ACC112 (cell line): Measurements from ENCODE around the gene CA11.

Experiments used
- H2AFZ ChIP-seq: fragments of 200-600 bp; sonication (generic); one replicate; pipeline ENCODE4 v1.6.0; 2017; ENCODE audit warnings: antibody characterized with exemption, low read length; ENCODE audit not compliant: unreplicated experiment
- H3K27ac ChIP-seq: fragments of 200-600 bp; sonication (generic); 2 replicates; pipeline ENCODE4 v1.5.1; 2014; ENCODE audit warnings: low read depth, mild to moderate bottlenecking, antibody characterized with exemption, low read length, moderate library complexity
- H3K27me3 ChIP-seq: fragments of 200-600 bp; sonication (generic); 2 replicates; pipeline ENCODE4 v1.6.1; 2014; ENCODE audit warnings: mild to moderate bottlenecking, antibody characterized with exemption, low read length, moderate library complexity, mixed read lengths; ENCODE audit not compliant: insufficient read depth
- H3K36me3 ChIP-seq: fragments of 200-600 bp; sonication (generic); 2 replicates; pipeline ENCODE4 v1.6.1; 2016; ENCODE audit warnings: mild to moderate bottlenecking, antibody characterized with exemption, low read length, moderate library complexity, mixed read lengths; ENCODE audit not compliant: insufficient read depth
- H3K4me1 ChIP-seq: fragments of 200-600 bp; sonication (generic); one replicate; pipeline ENCODE4 v1.6.1; 2016; ENCODE audit warnings: low read length, mixed read lengths; ENCODE audit not compliant: insufficient read depth, unreplicated experiment, control insufficient read depth
- H3K4me3 ChIP-seq: fragments of 200-600 bp; sonication (generic); 2 replicates; pipeline ENCODE4 v1.5.1; 2014; ENCODE audit warnings: mild to moderate bottlenecking, low read depth, low read length
- H3K79me2 ChIP-seq: fragments of 200-600 bp; sonication (generic); one replicate; pipeline ENCODE4 v1.6.0; 2016; ENCODE audit warnings: low read length; ENCODE audit not compliant: control insufficient read depth, unreplicated experiment, insufficient read depth

The CA11 gene

DNA sequence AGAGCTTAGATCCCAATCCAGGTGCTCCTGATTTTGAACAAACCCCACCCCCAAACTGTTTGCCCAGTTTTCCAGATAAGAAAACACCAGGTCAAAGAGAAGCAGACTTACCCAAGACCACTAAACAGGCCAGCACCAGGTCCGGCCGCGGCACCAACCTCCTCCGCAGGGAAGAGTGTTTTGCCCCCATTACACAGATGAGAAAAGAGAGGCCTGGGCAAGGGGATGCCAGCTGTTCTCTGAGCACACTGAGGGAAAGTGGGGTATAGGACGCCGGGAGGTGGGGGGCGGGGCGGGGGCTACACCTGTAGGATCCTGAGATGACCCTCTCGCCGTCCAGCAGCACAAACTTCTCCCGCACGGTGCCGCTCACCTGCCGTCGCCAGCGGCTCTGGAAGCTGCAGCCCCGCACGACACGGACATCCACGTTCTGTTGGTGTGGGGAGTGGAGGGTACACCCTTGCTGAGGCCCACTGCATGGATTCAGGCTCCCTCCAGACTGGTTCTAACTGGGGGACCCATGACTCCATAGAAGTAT is 36.3 kb downstream of the CA11 start:
- Histone ChIP-seq H3K27me3 (no peaks in the 10 kb centered on the region), H3K79me2 (no peaks in the 10 kb centered on the region), H2AFZ (no peak overlapping the region), H3K36me3 (no peaks in the 10 kb centered on the region), H3K27ac (no peak overlapping the region), H3K4me1 (no peaks in the 10 kb centered on the region), H3K4me3 (no peak overlapping the region)

DNA sequence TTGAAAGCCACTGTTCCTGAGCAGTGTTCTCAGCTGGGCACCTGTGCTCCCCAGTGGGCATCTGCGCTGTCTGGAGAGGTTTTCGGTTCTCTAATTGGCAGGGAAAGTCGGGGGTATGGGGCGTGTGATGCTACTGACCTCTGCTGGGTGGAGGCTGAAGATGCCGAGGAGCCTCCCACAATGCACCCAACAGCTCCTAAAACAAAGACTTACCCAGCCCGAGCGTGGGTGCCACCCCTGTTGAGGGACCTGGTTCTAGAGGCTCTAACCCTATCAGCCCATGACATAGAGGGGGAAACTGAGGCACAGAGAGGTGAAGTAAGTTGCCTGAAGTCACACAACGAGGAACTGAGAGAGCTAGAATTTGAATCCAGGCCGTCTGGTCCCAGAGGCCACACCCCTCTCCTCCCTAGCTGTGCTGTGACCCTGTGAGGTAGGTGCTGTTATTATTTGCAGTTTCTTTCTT is 37.2 kb downstream of the CA11 start:
- no peak overlapping the region for H2AFZ ChIP-seq
- no peak overlapping the region for H3K4me3 ChIP-seq

GRCh38 chr19:48607359-48607755 is 38.6 kb downstream of the CA11 start:
- H3K79me2 ChIP-seq, result no peaks in the 10 kb centered on the region
- no peak overlapping the region for H3K4me3 ChIP-seq
- H3K4me1 ChIP-seq, result no peaks in the 10 kb centered on the region
- no peak overlapping the region for H3K27ac ChIP-seq
- H2AFZ ChIP-seq, result no peak overlapping the region
- H3K27me3 ChIP-seq, result no peaks in the 10 kb centered on the region
- H3K36me3 ChIP-seq, result no peaks in the 10 kb centered on the region

More for the DNA sequence above, 37.2 kb downstream of the CA11 start:
- Histone ChIP-seq H3K4me1 (no peaks in the 10 kb centered on the region), H3K36me3 (no peaks in the 10 kb centered on the region), H3K27ac (no peak overlapping the region), H3K27me3 (no peaks in the 10 kb centered on the region), H3K79me2 (no peaks in the 10 kb centered on the region)

- no peak within 1 kb of the TSS for H3K4me3 ChIP-seq
- H3K27me3 ChIP-seq, result no peaks in the 10 kb centered on the region
- H2AFZ ChIP-seq, result no peak within 1 kb of the TSS
- no peaks in the 10 kb centered on the region for H3K4me1 ChIP-seq
- H3K36me3 ChIP-seq, result no peaks in the 10 kb centered on the region
- H3K79me2 ChIP-seq, result no peaks in the 10 kb centered on the region
- H3K27ac ChIP-seq, result no peak within 1 kb of the TSS
Observed at GRCh38 chr19:48606463-48607358, 39.3 kb downstream of the CA11 start, which contains the start of gene SPACA4. SPACA4 (plus strand) TSS chr19:48606742; CDS start chr19:48606979, 237 bp downstream.

DNA sequence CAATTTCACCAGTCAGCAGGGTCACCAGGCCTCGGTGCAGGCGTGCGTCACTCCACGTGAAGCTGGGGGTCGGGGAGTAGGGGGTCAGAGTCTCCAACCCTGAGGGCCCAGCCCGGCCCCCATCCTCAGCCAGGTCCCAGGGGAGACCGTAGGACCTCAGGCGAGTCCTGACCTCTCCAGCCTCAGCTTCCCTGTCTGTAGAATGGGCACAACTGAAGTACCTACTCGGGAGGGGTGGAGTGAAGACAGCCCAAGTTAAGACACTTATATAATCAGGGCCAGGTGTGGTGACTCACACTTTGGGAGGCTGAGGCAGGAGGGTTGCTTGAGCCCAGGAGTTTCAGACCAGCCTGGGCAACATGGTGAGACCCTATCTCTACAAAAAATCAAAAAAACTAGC is 42.1 kb downstream of the CA11 start:
- Histone ChIP-seq H3K79me2 (no peaks in the 10 kb centered on the region), H3K36me3 (no peaks in the 10 kb centered on the region), H3K4me3 (no peak overlapping the region), H2AFZ (no peak overlapping the region), H3K27ac (no peak overlapping the region), H3K27me3 (no peaks in the 10 kb centered on the region), H3K4me1 (no peaks in the 10 kb centered on the region)

DNA sequence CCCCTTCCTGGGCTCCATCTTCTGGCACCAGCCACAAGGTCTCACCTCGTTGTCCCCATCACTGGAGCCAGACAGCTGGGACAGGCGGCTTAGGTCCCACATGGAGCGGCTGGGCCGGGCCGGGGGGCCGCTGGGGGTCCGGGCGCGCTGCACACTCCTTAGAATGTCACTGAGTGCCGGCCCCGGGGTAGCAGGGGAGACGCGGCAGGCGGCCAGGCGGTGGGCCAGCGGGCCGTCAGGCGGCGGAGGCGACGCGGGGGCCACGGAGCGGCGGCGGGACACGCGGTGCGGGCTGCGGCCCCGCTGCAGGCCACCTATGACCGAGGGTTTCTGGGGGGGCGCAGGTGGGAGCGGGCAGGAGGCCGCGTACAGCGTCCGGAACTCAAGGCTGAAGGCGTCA is 42.5 kb downstream of the CA11 start:
- Histone ChIP-seq H2AFZ (no peak overlapping the region), H3K79me2 (no peaks in the 10 kb centered on the region), H3K4me1 (no peaks in the 10 kb centered on the region), H3K4me3 (no peak overlapping the region), H3K27ac (no peak overlapping the region), H3K27me3 (no peaks in the 10 kb centered on the region), H3K36me3 (no peaks in the 10 kb centered on the region)

- Histone ChIP-seq H3K79me2 (no peaks in the 10 kb centered on the region), H3K27me3 (no peaks in the 10 kb centered on the region), H3K4me3 (no peak overlapping the region), H2AFZ (no peak overlapping the region), H3K4me1 (no peaks in the 10 kb centered on the region), H3K27ac (no peak overlapping the region), H3K36me3 (no peaks in the 10 kb centered on the region)
Observed at GRCh38 chr19:48603001-48603400, 43.0 kb downstream of the CA11 start.

- no peaks in the 10 kb centered on the region for H3K79me2 ChIP-seq
- H3K4me3 ChIP-seq, result no peak overlapping the region
- no peak overlapping the region for H3K27ac ChIP-seq
- no peak overlapping the region for H2AFZ ChIP-seq
- no peaks in the 10 kb centered on the region for H3K27me3 ChIP-seq
- no peaks in the 10 kb centered on the region for H3K36me3 ChIP-seq
- H3K4me1 ChIP-seq, result no peaks in the 10 kb centered on the region
Observed at GRCh38 chr19:48600679-48601417, 45.1 kb downstream of the CA11 start.

- no peak overlapping the region for H3K4me3 ChIP-seq
- no peaks in the 10 kb centered on the region for H3K4me1 ChIP-seq
- no peak overlapping the region for H2AFZ ChIP-seq
- H3K36me3 ChIP-seq, result no peaks in the 10 kb centered on the region
- no peaks in the 10 kb centered on the region for H3K79me2 ChIP-seq
- no peaks in the 10 kb centered on the region for H3K27me3 ChIP-seq
- no peak overlapping the region for H3K27ac ChIP-seq
Observed at GRCh38 chr19:48598996-48599700, 46.8 kb downstream of the CA11 start.

DNA sequence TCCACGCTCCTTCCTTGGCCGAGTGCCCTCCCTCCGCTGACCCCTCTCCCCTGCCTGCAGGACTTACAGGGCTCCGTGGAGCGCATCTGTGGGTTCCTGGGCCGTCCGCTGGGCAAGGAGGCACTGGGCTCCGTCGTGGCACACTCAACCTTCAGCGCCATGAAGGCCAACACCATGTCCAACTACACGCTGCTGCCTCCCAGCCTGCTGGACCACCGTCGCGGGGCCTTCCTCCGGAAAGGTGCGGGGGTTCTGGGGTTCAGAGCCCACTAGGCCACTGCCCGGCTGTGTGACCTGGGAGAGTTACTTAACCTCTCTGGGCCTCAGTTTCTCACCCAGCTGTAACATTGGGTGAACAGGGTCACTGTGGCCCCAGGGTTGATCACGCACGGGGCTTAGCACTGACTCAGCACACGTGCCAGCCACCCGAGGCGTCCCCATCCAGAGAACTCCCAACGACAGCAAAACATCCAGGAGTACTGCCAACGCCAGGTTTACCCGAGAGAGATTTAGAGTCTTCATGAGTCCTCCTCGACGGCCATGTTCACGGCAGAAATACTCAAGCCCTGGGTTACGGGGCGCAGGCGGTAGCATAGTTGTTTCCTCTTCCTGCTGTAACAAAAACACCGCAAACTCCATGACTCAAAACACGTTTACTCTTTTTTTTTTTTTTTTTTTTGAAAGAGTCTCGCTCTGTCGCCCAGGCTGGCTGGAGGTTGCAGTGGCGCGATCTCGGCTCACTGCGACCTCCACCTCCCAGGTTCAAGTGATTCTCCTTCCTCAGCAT is 49.1 kb downstream of the CA11 start:
- Histone ChIP-seq H3K27ac (no peak overlapping the region), H3K27me3 (no peaks in the 10 kb centered on the region), H2AFZ (no peak overlapping the region), H3K79me2 (no peaks in the 10 kb centered on the region), H3K4me3 (no peak overlapping the region), H3K36me3 (no peaks in the 10 kb centered on the region), H3K4me1 (no peaks in the 10 kb centered on the region)
